CD4-positive, alpha-beta T cell (primary cell): ENCODE data around the gene CCSER1. TPM values are rescaled to one million over a fixed set of nuclear protein-coding genes. Genes with fewer than 3 reads are reported as not detected.

Experiments used
- ATAC-seq: fragments of 200-7000 bp; cut with Tn5 transposase; one replicate; pipeline ENCODE4 v1.10.0; 2022; ENCODE audit warnings: mild to moderate bottlenecking; ENCODE audit not compliant: poor library complexity
- CTCF ChIA-PET: fragments of 350-600 bp; sonication (Branson Sonifier 250); formaldehyde crosslinking; loops from one replicate; lab custom pipeline; 2021; ENCODE audit warnings: antibody characterized with exemption, inconsistent platforms; lab: Charles Lee
- POLR2A ChIA-PET: fragments of 350-600 bp; sonication (Branson Sonifier 250); formaldehyde crosslinking; loops from one replicate; lab custom pipeline; 2021; ENCODE audit warnings: antibody characterized with exemption, inconsistent platforms; lab: Charles Lee
- DNase-seq, 14 experiments: peaks; one replicate each; pipeline ENCODE4 v3.0.0-alpha.2; 2013 to 2020; ENCODE audit warnings: mixed read lengths in 2 of 14
- H3K27ac ChIP-seq, 2 donors: one replicate each; pipeline versions ENCODE4 v1.5.1 to v1.7.0; 2013; ENCODE audit warnings: low read length in 2 of 2, low read depth in 1 of 2, mild to moderate bottlenecking in 1 of 2
- H3K27me3 ChIP-seq, 2 experiments: 1 replicate in 1 of 2; 2 replicates in 1 of 2; pipeline versions ENCODE4 v1.6.1 to v1.7.0; 2013; ENCODE audit warnings: low read length in 2 of 2, control low read depth in 1 of 2, mild to moderate bottlenecking in 1 of 2, moderate library complexity in 1 of 2; ENCODE audit not compliant: insufficient read depth in 2 of 2, control insufficient read depth in 1 of 2
- H3K36me3 ChIP-seq: one replicate; pipeline ENCODE4 v1.6.1; 2013; ENCODE audit warnings: low read length, control low read depth; ENCODE audit not compliant: insufficient read depth
- H3K4me1 ChIP-seq: one replicate; pipeline ENCODE4 v1.6.1; 2013; ENCODE audit warnings: low read length, control low read depth; ENCODE audit not compliant: insufficient read depth
- H3K4me3 ChIP-seq: one replicate; pipeline ENCODE4 v1.5.1; 2013; ENCODE audit warnings: mild to moderate bottlenecking, low read length, moderate library complexity
- H3K9me3 ChIP-seq, 2 experiments: 1 replicate in 1 of 2; 2 replicates in 1 of 2; pipeline versions ENCODE4 v1.6.1 to v1.7.0; 2013; ENCODE audit warnings: low read length in 2 of 2, mild to moderate bottlenecking in 2 of 2, control low read depth in 1 of 2, moderate library complexity in 1 of 2; ENCODE audit not compliant: control insufficient read depth in 1 of 2, insufficient read depth in 1 of 2
- H3K27ac Mint-ChIP-seq: one replicate; pipeline ENCODE4 v1.8.0; 2020; ENCODE audit warnings: mixed read lengths
- H3K27me3 Mint-ChIP-seq: one replicate; pipeline ENCODE4 v1.8.0; 2021; ENCODE audit warnings: mixed read lengths
- H3K36me3 Mint-ChIP-seq: one replicate; pipeline ENCODE4 v1.8.0; 2021; ENCODE audit warnings: low read depth, mixed read lengths
- H3K4me1 Mint-ChIP-seq: one replicate; pipeline ENCODE4 v1.8.0; 2021; ENCODE audit warnings: low read depth, mixed read lengths
- H3K4me3 Mint-ChIP-seq: one replicate; pipeline ENCODE4 v1.8.0; 2020; ENCODE audit warnings: mild to moderate bottlenecking, mixed read lengths
- H3K9me3 Mint-ChIP-seq: one replicate; pipeline ENCODE4 v1.8.0; 2020; ENCODE audit warnings: mixed read lengths
- intact Hi-C, 2 experiments: fragments of 100-400 bp; cut with DNase I in 1 of 2; cut with micrococcal nuclease in 1 of 2; formaldehyde crosslinking; loops; one replicate each; pipeline versions ENCODE4 v1.15.1 to v1.9.0; 2023 to 2025; cut with DNase I, micrococcal nuclease
- total RNA-seq, 174 experiments: library from RNA in 2 of 174; stranded (reverse) in 2 of 174; gene quantifications; one replicate each; pipeline ENCODE4 v1.2.3 and lab custom pipeline; 2021 to 2026
- TF ChIP-seq, protein P1 (sequence below): fragments of 200-600 bp; IDR thresholded peaks from one replicate; pipeline ENCODE4 v1.8.0; 2022; ENCODE audit warnings: antibody characterized with exemption, mild to moderate bottlenecking

Gene CCSER1
- total RNA-seq, 2 experiments from 2014 or later = 0.36 to 0.71 TPM

DNA sequence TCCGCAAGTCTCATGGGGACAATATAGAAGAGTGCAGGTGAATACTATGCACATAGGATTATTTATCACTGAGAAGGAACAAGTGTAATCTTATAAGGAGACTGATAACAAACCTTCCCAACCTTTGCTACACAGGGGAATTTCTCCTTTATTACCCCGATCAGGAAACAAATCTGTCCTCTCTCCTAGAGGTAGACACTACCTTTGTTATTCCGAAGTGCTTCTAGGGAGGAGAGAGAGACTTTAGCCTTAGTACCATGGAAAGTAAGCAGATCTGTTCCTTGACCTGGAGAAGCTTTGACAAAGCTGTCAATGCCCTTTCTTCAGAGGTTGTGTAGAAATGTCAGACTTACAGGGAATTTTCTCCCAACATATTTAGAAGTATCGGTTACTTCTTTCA lies 475.5 kb downstream of the CCSER1 start:
- Histone ChIP-seq H3K4me1 (no peaks in the 10 kb centered on the region), H3K27ac (no peak overlapping the region), H3K4me3 (no peak overlapping the region), H3K27me3 (no peaks in the 10 kb centered on the region), H3K9me3 (peaks cover 0 to 3% of the 10 kb centered on the region in 2 experiments), H3K36me3 (no peaks in the 10 kb centered on the region)
- intact Hi-C loops = no loop called here
- H3K36me3 Mint-ChIP-seq = no peaks in the 10 kb centered on the region
- no peaks in the 10 kb centered on the region for H3K4me1 Mint-ChIP-seq
- TF ChIP-seq, protein P1, sequence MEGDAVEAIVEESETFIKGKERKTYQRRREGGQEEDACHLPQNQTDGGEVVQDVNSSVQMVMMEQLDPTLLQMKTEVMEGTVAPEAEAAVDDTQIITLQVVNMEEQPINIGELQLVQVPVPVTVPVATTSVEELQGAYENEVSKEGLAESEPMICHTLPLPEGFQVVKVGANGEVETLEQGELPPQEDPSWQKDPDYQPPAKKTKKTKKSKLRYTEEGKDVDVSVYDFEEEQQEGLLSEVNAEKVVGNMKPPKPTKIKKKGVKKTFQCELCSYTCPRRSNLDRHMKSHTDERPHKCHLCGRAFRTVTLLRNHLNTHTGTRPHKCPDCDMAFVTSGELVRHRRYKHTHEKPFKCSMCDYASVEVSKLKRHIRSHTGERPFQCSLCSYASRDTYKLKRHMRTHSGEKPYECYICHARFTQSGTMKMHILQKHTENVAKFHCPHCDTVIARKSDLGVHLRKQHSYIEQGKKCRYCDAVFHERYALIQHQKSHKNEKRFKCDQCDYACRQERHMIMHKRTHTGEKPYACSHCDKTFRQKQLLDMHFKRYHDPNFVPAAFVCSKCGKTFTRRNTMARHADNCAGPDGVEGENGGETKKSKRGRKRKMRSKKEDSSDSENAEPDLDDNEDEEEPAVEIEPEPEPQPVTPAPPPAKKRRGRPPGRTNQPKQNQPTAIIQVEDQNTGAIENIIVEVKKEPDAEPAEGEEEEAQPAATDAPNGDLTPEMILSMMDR = no peak
- H3K9me3 Mint-ChIP-seq = peaks cover 3% of the 10 kb centered on the region
- CTCF ChIA-PET = no interaction called here
- ATAC-seq = no peak
- POLR2A ChIA-PET = no interaction called here
- no peak overlapping the region for H3K27ac Mint-ChIP-seq
- no peaks in the 10 kb centered on the region for H3K27me3 Mint-ChIP-seq
- H3K4me3 Mint-ChIP-seq = no peak overlapping the region
- DNase-seq = no peak

DNA sequence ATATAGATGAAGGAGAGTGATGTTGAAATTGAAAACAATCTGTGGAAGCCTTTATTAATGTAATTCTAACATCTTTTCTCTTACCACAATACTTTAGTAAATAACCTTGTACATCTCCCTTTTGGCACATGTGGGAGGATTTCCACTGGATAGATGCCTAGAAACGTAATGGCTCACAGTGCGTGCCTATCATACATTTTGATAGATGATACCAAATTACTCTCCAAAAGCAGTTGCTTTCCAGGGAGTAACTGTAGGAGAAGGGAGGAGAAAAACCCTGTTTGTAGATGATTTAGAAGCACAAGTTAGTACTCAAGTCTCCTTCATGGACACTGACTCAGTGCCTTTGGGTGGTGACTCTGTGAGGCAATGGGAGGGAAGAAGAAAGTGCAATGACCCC lies 476.3 kb downstream of the CCSER1 start:
- no peak for DNase-seq
- no peak for ATAC-seq
- TF ChIP-seq, protein P1 = no peak
- Histone ChIP-seq H3K4me3 (no peak overlapping the region), H3K9me3 (peaks cover 0 to 3% of the 10 kb centered on the region in 2 experiments), H3K27ac (no peak overlapping the region), H3K4me1 (no peaks in the 10 kb centered on the region), H3K36me3 (no peaks in the 10 kb centered on the region), H3K27me3 (no peaks in the 10 kb centered on the region)
- H3K36me3 Mint-ChIP-seq = no peaks in the 10 kb centered on the region
- no peaks in the 10 kb centered on the region for H3K4me1 Mint-ChIP-seq
- no peak overlapping the region for H3K27ac Mint-ChIP-seq
- intact Hi-C loops = no loop called here
- H3K4me3 Mint-ChIP-seq = no peak overlapping the region
- H3K27me3 Mint-ChIP-seq = no peaks in the 10 kb centered on the region
- H3K9me3 Mint-ChIP-seq = peaks cover 3% of the 10 kb centered on the region
- ChIA-PET POLR2A (no interaction called here), CTCF (no interaction called here)

DNA sequence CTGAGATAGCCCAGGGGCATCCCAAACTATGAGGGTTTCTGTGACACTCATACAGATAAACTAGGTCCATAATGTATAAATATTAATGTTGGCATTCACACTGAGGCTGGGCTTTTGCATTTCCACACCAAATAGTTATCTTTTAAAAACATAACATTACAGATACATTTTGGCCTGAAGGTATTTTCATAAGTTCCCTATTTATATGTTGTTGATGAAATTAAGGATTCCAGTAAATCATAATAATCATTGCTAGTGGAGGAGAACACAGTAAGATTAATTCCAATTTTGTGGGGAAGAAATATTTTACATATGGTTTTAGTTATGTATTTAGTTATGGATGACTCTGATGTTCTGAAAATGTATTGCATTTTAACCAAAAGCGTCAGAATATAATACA lies 479.6 kb downstream of the CCSER1 start:
- Histone ChIP-seq H3K4me1 (no peaks in the 10 kb centered on the region), H3K36me3 (no peaks in the 10 kb centered on the region), H3K27ac (no peak overlapping the region), H3K27me3 (no peaks in the 10 kb centered on the region), H3K9me3 (peaks cover 0 to 6% of the 10 kb centered on the region in 2 experiments), H3K4me3 (no peak overlapping the region)
- Mint-ChIP-seq H3K36me3 (no peaks in the 10 kb centered on the region), H3K4me3 (no peak overlapping the region), H3K27ac (no peak overlapping the region), H3K9me3 (no peaks in the 10 kb centered on the region), H3K27me3 (no peaks in the 10 kb centered on the region), H3K4me1 (no peaks in the 10 kb centered on the region)
- DNase-seq (no peak), ATAC-seq (no peak)
- intact Hi-C loops = no loop called here
- TF ChIP-seq, protein P1 = no peak
- ChIA-PET CTCF (no interaction called here), POLR2A (no interaction called here)
